Measurements from ENCODE around the gene SSUH2.

DNA sequence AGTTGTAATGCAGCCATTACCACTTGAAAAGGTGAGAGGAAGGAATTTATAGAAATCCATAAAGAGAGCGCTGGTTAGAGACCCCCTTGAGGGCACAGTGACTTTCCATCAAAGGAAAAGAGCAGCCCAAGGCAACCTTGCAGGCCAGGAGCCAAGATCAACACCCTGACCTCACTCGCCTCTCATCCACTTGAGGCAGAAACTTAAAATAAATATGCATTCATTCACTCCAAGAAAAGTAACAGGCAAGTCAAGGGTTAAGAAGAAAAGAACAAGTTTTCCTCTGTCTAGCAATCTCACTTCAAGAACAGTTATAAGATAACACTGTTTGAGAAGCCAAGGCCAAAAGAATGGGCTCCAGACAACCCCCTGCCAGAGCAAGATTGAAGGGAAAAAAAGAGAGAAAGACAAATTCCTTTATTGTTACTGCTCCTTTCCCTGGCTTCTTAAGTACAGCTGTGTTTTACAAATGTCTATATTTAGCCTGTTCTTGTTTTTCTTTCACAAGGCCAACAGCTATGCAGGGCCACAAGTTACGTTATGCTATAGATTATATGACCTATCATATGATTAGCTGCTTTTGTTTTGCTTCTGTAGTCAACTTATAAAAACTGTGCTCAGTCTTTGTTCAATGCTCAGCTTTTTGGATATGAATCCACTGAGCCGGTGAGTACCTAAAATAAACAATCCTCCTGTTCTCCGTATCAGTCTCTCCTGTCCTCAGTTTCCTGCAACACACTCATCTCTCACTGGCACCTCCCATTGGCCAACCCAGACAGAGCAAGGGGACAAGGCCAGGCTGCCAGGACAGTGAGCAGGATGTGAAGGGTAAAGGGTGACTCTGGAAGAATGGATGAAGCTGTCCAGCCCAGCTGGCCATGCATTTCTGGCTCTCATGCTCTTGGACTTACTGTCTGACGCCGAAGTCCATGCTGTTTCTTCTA lies 15.8 kb upstream of the SSUH2 start:
- TF ChIP-seq POLR2AphosphoS5 (IDR thresholded peaks at IDR 0.05; ENCODE audit: low read depth) = no peak
- no peak for TF ChIP-seq REST (IDR thresholded peaks at IDR 0.05; ENCODE audit: insufficient replicate concordance, low read depth)
- TF ChIP-seq CTCF (IDR thresholded peaks at IDR 0.05; ENCODE audit: insufficient read depth, low read length) = no peak
- TF ChIP-seq SPI1 (IDR thresholded peaks at IDR 0.05; ENCODE audit: borderline replicate concordance, low read depth) = no peak

Data from HL-60 (cell line).